Measurements from ENCODE around the gene TNFSF8.

DNA sequence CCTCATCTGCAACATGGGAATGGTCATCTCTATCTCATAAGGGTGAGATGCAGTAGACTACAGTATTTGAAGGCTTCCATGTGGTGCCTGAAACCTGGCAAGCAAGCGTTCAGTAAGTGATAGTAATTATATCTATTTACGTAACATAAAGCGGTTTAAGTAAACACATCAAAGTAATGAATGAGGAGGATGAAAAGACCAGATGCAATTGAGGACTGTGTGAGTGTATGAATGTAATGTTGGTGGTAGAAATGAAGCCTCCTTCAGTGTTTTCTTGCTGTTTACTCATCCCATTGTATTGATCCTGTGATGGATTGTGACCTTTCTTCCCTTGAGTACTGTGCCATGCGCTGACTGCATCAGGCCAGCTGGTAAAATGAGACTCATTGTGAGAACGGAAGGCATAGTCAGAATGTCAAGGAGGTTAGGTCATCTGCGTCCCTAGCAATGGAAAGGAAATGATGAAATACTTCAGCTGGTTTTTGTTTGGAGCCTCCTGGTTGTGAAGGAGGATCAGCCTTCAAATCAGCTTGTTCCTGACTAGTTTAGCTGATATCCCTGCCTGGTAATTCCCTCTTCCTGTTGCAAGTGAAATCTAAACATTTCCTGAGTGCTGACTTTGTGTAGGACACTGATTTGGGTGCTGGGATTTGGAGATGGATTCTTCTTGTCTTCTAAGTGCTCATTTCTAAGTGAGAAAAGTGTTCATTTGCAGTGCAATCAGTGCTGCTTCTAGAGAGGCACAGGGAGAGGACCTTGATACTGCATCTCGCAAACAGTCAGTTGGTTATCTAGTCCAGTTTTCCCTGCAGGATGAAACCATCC lies 35.6 kb downstream of the TNFSF8 start:
- TF ChIP-seq POLR2AphosphoS5 (IDR thresholded peaks at IDR 0.05) (no peak), POLR2A (IDR thresholded peaks at IDR 0.05) (no peak)
- TF ChIP-seq, protein P1, sequence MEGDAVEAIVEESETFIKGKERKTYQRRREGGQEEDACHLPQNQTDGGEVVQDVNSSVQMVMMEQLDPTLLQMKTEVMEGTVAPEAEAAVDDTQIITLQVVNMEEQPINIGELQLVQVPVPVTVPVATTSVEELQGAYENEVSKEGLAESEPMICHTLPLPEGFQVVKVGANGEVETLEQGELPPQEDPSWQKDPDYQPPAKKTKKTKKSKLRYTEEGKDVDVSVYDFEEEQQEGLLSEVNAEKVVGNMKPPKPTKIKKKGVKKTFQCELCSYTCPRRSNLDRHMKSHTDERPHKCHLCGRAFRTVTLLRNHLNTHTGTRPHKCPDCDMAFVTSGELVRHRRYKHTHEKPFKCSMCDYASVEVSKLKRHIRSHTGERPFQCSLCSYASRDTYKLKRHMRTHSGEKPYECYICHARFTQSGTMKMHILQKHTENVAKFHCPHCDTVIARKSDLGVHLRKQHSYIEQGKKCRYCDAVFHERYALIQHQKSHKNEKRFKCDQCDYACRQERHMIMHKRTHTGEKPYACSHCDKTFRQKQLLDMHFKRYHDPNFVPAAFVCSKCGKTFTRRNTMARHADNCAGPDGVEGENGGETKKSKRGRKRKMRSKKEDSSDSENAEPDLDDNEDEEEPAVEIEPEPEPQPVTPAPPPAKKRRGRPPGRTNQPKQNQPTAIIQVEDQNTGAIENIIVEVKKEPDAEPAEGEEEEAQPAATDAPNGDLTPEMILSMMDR (IDR thresholded peaks at IDR 0.05): no peak

All from prostate gland (tissue), 2 donors.